H9 (cell line): ENCODE measurements around the gene TAOK2. TPM values are rescaled to one million over a fixed set of nuclear protein-coding genes. Genes with fewer than 3 reads are reported as not detected.
A peak's percentile ranks its signal among the peaks of the same experiment; 100 is the strongest.

ENCODE experiments used
- DNase-seq: peaks from one replicate; pipeline ENCODE4 v3.0.0-alpha.2; 2017
- H2AFZ ChIP-seq: one replicate; pipeline ENCODE4 v1.6.1; 2013; ENCODE audit warnings: mild to moderate bottlenecking, low read length, control low read depth, moderate library complexity
- H2AK5ac ChIP-seq: 2 replicates; pipeline ENCODE4 v1.6.1; 2013; ENCODE audit warnings: low read length, control low read depth, mixed read lengths; ENCODE audit not compliant: insufficient read length
- H2BK120ac ChIP-seq: one replicate; pipeline ENCODE4 v1.6.1; 2013; ENCODE audit warnings: low read depth, mild to moderate bottlenecking, low read length, control low read depth, inconsistent platforms; ENCODE audit not compliant: poor library complexity, severe bottlenecking
- H2BK12ac ChIP-seq: 2 replicates; pipeline ENCODE4 v1.6.1; 2013; ENCODE audit warnings: low read length, control low read depth, mixed read lengths, low read depth; ENCODE audit not compliant: insufficient read length
- H2BK15ac ChIP-seq: 2 replicates; pipeline ENCODE4 v1.6.1; 2013; ENCODE audit warnings: low read depth, low read length, control low read depth
- H2BK20ac ChIP-seq: one replicate; pipeline ENCODE4 v1.6.1; 2013; ENCODE audit warnings: low read depth, mild to moderate bottlenecking, low read length, control low read depth, inconsistent platforms; ENCODE audit not compliant: poor library complexity, severe bottlenecking
- H2BK5ac ChIP-seq: 2 replicates; pipeline ENCODE4 v1.6.1; 2013; ENCODE audit warnings: low read length, control low read depth, mixed read lengths; ENCODE audit not compliant: insufficient read length
- H3K14ac ChIP-seq: 2 replicates; pipeline ENCODE4 v1.6.1; 2013; ENCODE audit warnings: low read length, control low read depth; ENCODE audit not compliant: insufficient read depth
- H3K18ac ChIP-seq: 2 replicates; pipeline ENCODE4 v1.6.1; 2013; ENCODE audit warnings: low read depth, mild to moderate bottlenecking, mixed read lengths, low read length, control low read depth; ENCODE audit not compliant: insufficient read length
- H3K23ac ChIP-seq: 2 replicates; pipeline ENCODE4 v1.6.1; 2013; ENCODE audit warnings: low read length, control low read depth, mixed read lengths, low read depth; ENCODE audit not compliant: insufficient read length
- H3K23me2 ChIP-seq: 2 replicates; pipeline ENCODE4 v1.6.1; 2013; ENCODE audit warnings: low read depth, mild to moderate bottlenecking, mixed read lengths, low read length, control low read depth; ENCODE audit not compliant: insufficient read length, poor library complexity, severe bottlenecking
- H3K27ac ChIP-seq: 2 replicates; pipeline ENCODE4 v1.5.1; 2013; ENCODE audit warnings: low read length, control low read depth, mixed read lengths, low read depth; ENCODE audit not compliant: insufficient read length
- H3K27me3 ChIP-seq: 2 replicates; pipeline ENCODE4 v1.6.1; 2013; ENCODE audit warnings: low read length, control low read depth, inconsistent platforms; ENCODE audit not compliant: insufficient read depth
- H3K4ac ChIP-seq: 2 replicates; pipeline ENCODE4 v1.6.1; 2013; ENCODE audit warnings: low read depth, mild to moderate bottlenecking, control low read depth, inconsistent platforms, low read length, moderate library complexity
- H3K4me1 ChIP-seq: 2 replicates; pipeline ENCODE4 v1.6.1; 2013; ENCODE audit warnings: low read length, control low read depth, inconsistent platforms; ENCODE audit not compliant: insufficient read depth
- H3K4me2 ChIP-seq: 2 replicates; pipeline ENCODE4 v1.6.1; 2013; ENCODE audit warnings: low read length, control low read depth, mixed read lengths; ENCODE audit not compliant: insufficient read length, insufficient read depth
- H3K56ac ChIP-seq: 2 replicates; pipeline ENCODE4 v1.6.1; 2013; ENCODE audit warnings: low read depth, mild to moderate bottlenecking, mixed read lengths, low read length, control low read depth; ENCODE audit not compliant: insufficient read length
- H3K79me1 ChIP-seq: 2 replicates; pipeline ENCODE4 v1.6.1; 2013; ENCODE audit warnings: low read depth, mild to moderate bottlenecking, moderate library complexity, low read length, control low read depth, inconsistent platforms; ENCODE audit not compliant: insufficient read depth, poor library complexity, severe bottlenecking
- H3K79me2 ChIP-seq: 2 replicates; pipeline ENCODE4 v1.6.1; 2013; ENCODE audit warnings: low read length, control low read depth, inconsistent platforms; ENCODE audit not compliant: insufficient read depth
- H3K9ac ChIP-seq: 2 replicates; pipeline ENCODE4 v1.6.1; 2013; ENCODE audit warnings: low read length, control low read depth, mixed read lengths; ENCODE audit not compliant: insufficient read length; ENCODE audit errors: extremely low read depth
- H3K9me3 ChIP-seq: one replicate; pipeline ENCODE4 v1.6.1; 2013; ENCODE audit warnings: low read depth, low read length, inconsistent platforms; ENCODE audit not compliant: control insufficient read depth
- H3T11ph ChIP-seq: one replicate; pipeline ENCODE4 v1.6.1; 2013; ENCODE audit warnings: mild to moderate bottlenecking, low read length, control low read depth, inconsistent platforms
- H4K20me1 ChIP-seq: one replicate; pipeline ENCODE4 v1.6.1; 2013; ENCODE audit not compliant: control insufficient read depth, insufficient read length, insufficient read depth
- H4K5ac ChIP-seq: 2 replicates; pipeline ENCODE4 v1.6.1; 2013; ENCODE audit warnings: low read depth, mild to moderate bottlenecking, mixed read lengths, low read length, control low read depth; ENCODE audit not compliant: insufficient read length
- H4K8ac ChIP-seq: replicated peaks from 2 replicates; pipeline ENCODE4 v1.6.1; 2013; ENCODE audit warnings: low read length, control low read depth, mixed read lengths, low read depth; ENCODE audit not compliant: insufficient read length
- H4K91ac ChIP-seq: 2 replicates; pipeline ENCODE4 v1.6.1; 2013; ENCODE audit warnings: low read depth, mild to moderate bottlenecking, moderate library complexity, mixed read lengths, low read length, control low read depth; ENCODE audit not compliant: insufficient read length
- H3K27ac Mint-ChIP-seq, 3 experiments: 2 replicates in 2 of 3; 3 replicates in 1 of 3; pipeline ENCODE4 v1.8.0; 2020 to 2021; ENCODE audit warnings: mixed read lengths in 3 of 3, mild to moderate bottlenecking in 1 of 3, moderate library complexity in 1 of 3
- H3K27me3 Mint-ChIP-seq: 2 replicates; pipeline ENCODE4 v1.8.0; 2021; ENCODE audit warnings: low read depth, mild to moderate bottlenecking, moderate library complexity, mixed read lengths
- H3K36me3 Mint-ChIP-seq, 3 experiments: 2 replicates in 2 of 3; 3 replicates in 1 of 3; pipeline ENCODE4 v1.8.0; 2020 to 2021; ENCODE audit warnings: low read depth in 3 of 3, mixed read lengths in 3 of 3; ENCODE audit not compliant: insufficient read depth in 1 of 3
- H3K4me1 Mint-ChIP-seq, 2 experiments: 2 replicates each; pipeline ENCODE4 v1.8.0; 2020; ENCODE audit warnings: mixed read lengths in 2 of 2
- H3K4me3 Mint-ChIP-seq, 2 experiments: 2 replicates in 1 of 2; 3 replicates in 1 of 2; pipeline ENCODE4 v1.8.0; 2020 to 2021; ENCODE audit warnings: mild to moderate bottlenecking in 2 of 2, mixed read lengths in 2 of 2, moderate library complexity in 1 of 2
- H3K9me3 Mint-ChIP-seq, 2 experiments: 2 replicates in 1 of 2; 3 replicates in 1 of 2; pipeline ENCODE4 v1.8.0; 2020; ENCODE audit warnings: mild to moderate bottlenecking in 2 of 2, mixed read lengths in 2 of 2, moderate library complexity in 1 of 2
- whole genome bisulfite sequencing: extraction: QIAGEN DNeasy Blood & Tissue Kit; methylation state at CpG from one replicate; pipeline ENCODE4 v1.1.7; 2013; ENCODE audit warnings: missing lambda C conversion rate, low lambda C conversion rate, mixed read lengths; ENCODE audit not compliant: insufficient read length; ENCODE audit errors: extremely low coverage; 5-methylcytosine and 5-hydroxymethylcytosine counted together
- total RNA-seq: library from RNA; stranded (reverse); gene quantifications from 2 replicates; pipeline ENCODE4 v1.2.1, GENCODE V29; 2021
- TF ChIP-seq, protein P1 (sequence below): fragments of 200-600 bp; sonication (generic); conservative IDR thresholded peaks from 3 replicates; pipeline ENCODE4 v1.8.0; 2021; ENCODE audit warnings: antibody characterized with exemption, mild to moderate bottlenecking

Gene TAOK2
- total RNA-seq, 1 experiment from 2014 or later, result 43.9 TPM

DNA sequence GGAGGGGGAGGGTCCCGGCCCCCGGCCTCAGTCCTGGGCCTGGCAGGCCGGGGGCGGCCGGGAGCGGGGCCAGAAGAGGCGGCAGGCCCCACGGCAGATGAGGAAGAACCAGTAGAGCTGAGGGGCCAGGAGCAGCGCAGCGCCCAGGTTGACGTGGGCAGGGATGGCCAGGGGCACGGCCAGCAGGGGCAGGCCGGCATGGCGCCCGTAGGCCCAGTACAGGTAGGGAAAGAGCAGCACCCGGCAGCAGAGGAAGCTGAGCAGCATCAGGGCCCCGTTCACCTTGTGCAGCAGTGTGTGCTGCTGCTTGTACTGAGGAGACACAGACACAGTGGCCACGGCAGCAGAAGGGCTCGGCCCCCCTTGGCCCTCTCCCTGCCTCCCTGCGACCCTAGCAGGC is 51.5 kb downstream of the TAOK2 start:
- Histone ChIP-seq H3K79me1 (no peaks in the 10 kb centered on the region), H2BK120ac (no peak overlapping the region), H2BK15ac (no peak overlapping the region), H3K56ac (no peak overlapping the region), H4K20me1 (no peaks in the 10 kb centered on the region), H3K4ac (no peak overlapping the region), H2BK20ac (no peak overlapping the region), H2BK12ac (no peak overlapping the region), H4K91ac (no peak overlapping the region), H3K14ac (no peak overlapping the region), H3K4me2 (no peak overlapping the region), H3K27ac (no peak overlapping the region), H3K23me2 (peaks cover 11% of the 10 kb centered on the region), H3K23ac (no peak overlapping the region), H3T11ph (no peak overlapping the region), H3K27me3 (no peaks in the 10 kb centered on the region), H3K9me3 (no peaks in the 10 kb centered on the region), H3K4me1 (peaks cover 3% of the 10 kb centered on the region; the same call in 1 of the 2 replicates), H3K79me2 (no peaks in the 10 kb centered on the region; the same call in 1 of the 2 replicates), H2AK5ac (no peak overlapping the region), H2BK5ac (no peak overlapping the region), H4K8ac (no peak overlapping the region), H3K18ac (no peak overlapping the region), H3K9ac (no peak overlapping the region), H2AFZ (no peak overlapping the region), H4K5ac (no peak overlapping the region)
- H3K9me3 Mint-ChIP-seq, result no peaks in the 10 kb centered on the region; a peak in 1 of 5 replicates
- H3K36me3 Mint-ChIP-seq, result peaks cover 6 to 16% (median 10%) of the 10 kb centered on the region in 3 experiments; a peak in 5 of 7 replicates
- 0 out of 7 replicates have a peak overlapping the region, but pooled peaks of 1 of the 3 experiments have one; percentile 43 for H3K27ac Mint-ChIP-seq
- no peaks in the 10 kb centered on the region; the same call in 1 of the 2 replicates for H3K27me3 Mint-ChIP-seq
- no peak for DNase-seq
- peaks cover 14 to 30% of the 10 kb centered on the region in 2 experiments for H3K4me1 Mint-ChIP-seq
- TF ChIP-seq, protein P1, sequence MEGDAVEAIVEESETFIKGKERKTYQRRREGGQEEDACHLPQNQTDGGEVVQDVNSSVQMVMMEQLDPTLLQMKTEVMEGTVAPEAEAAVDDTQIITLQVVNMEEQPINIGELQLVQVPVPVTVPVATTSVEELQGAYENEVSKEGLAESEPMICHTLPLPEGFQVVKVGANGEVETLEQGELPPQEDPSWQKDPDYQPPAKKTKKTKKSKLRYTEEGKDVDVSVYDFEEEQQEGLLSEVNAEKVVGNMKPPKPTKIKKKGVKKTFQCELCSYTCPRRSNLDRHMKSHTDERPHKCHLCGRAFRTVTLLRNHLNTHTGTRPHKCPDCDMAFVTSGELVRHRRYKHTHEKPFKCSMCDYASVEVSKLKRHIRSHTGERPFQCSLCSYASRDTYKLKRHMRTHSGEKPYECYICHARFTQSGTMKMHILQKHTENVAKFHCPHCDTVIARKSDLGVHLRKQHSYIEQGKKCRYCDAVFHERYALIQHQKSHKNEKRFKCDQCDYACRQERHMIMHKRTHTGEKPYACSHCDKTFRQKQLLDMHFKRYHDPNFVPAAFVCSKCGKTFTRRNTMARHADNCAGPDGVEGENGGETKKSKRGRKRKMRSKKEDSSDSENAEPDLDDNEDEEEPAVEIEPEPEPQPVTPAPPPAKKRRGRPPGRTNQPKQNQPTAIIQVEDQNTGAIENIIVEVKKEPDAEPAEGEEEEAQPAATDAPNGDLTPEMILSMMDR, result no peak
- H3K4me3 Mint-ChIP-seq, result no peak overlapping the region
- no CpG with 5 or more reads among the region's 20 CpGs for WGBS
